ENCODE results near the gene NUBPL.
"Not testable (repeated sequence)": the region's sequence is repeated elsewhere in the genome, so short reads cannot be mapped to it uniquely, and the experiment has no call there.

NUBPL gene

GRCh38 chr14:31592122-31592521 is 30.9 kb downstream of the NUBPL start:
- H3K4me3 ChIP-seq (ENCODE audit: low read depth, low read length) = no peak overlapping the region
- no peak for DNase-seq (ENCODE audit: low read depth)
- TF ChIP-seq MAX (IDR thresholded peaks at IDR 0.05; ENCODE audit: low read depth, low read length) (no peak), CTCF (IDR thresholded peaks at IDR 0.05; ENCODE audit: low read depth, low read length) (no peak), POLR2A (IDR thresholded peaks at IDR 0.05; ENCODE audit: extremely low read depth, insufficient read length) (no peak), MYC (IDR thresholded peaks at IDR 0.05; ENCODE audit: low read depth, low read length) (no peak)

GRCh38 chr14:31592631-31593030 is 31.4 kb downstream of the NUBPL start:
- no peak overlapping the region for H3K4me3 ChIP-seq (ENCODE audit: low read depth, low read length)
- no peak for TF ChIP-seq MYC (IDR thresholded peaks at IDR 0.05; ENCODE audit: low read depth, low read length)
- TF ChIP-seq MAX (IDR thresholded peaks at IDR 0.05; ENCODE audit: low read depth, low read length) = no peak
- TF ChIP-seq POLR2A (IDR thresholded peaks at IDR 0.05; ENCODE audit: extremely low read depth, insufficient read length) = no peak
- no peak for TF ChIP-seq CTCF (IDR thresholded peaks at IDR 0.05; ENCODE audit: low read depth, low read length)
- DNase-seq (ENCODE audit: low read depth) = no peak

GRCh38 chr14:31596342-31597095 is 35.3 kb downstream of the NUBPL start:
- DNase-seq (ENCODE audit: low read depth) = no peak
- TF ChIP-seq MYC (IDR thresholded peaks at IDR 0.05; ENCODE audit: low read depth, low read length) = no peak
- no peak for TF ChIP-seq POLR2A (IDR thresholded peaks at IDR 0.05; ENCODE audit: extremely low read depth, insufficient read length)
- H3K4me3 ChIP-seq (ENCODE audit: low read depth, low read length) = no peak overlapping the region

GRCh38 chr14:31605702-31606101 is 44.5 kb downstream of the NUBPL start:
- no peak for DNase-seq (ENCODE audit: low read depth)
- TF ChIP-seq MAX (IDR thresholded peaks at IDR 0.05; ENCODE audit: low read depth, low read length) = no peak
- TF ChIP-seq CTCF (IDR thresholded peaks at IDR 0.05; ENCODE audit: low read depth, low read length) = no peak

GRCh38 chr14:31611778-31612433 is 50.7 kb downstream of the NUBPL start:
- no peak for DNase-seq (ENCODE audit: low read depth)
- no peak overlapping the region for H3K4me3 ChIP-seq (ENCODE audit: low read depth, low read length)
- no peak for TF ChIP-seq MAX (IDR thresholded peaks at IDR 0.05; ENCODE audit: low read depth, low read length)
- TF ChIP-seq CTCF (IDR thresholded peaks at IDR 0.05; ENCODE audit: low read depth, low read length) = no peak
- no peak for TF ChIP-seq POLR2A (IDR thresholded peaks at IDR 0.05; ENCODE audit: extremely low read depth, insufficient read length)
- TF ChIP-seq MYC (IDR thresholded peaks at IDR 0.05; ENCODE audit: low read depth, low read length) = no peak

More at GRCh38 chr14:31605702-31606101, 44.5 kb downstream of the NUBPL start:
- H3K4me3 ChIP-seq (ENCODE audit: low read depth, low read length) = no peak overlapping the region

GRCh38 chr14:31613188-31613587 is 52.0 kb downstream of the NUBPL start:
- TF ChIP-seq MYC (IDR thresholded peaks at IDR 0.05; ENCODE audit: low read depth, low read length) (no peak), CTCF (IDR thresholded peaks at IDR 0.05; ENCODE audit: low read depth, low read length) (no peak), POLR2A (IDR thresholded peaks at IDR 0.05; ENCODE audit: extremely low read depth, insufficient read length) (no peak), MAX (IDR thresholded peaks at IDR 0.05; ENCODE audit: low read depth, low read length) (no peak)
- DNase-seq (ENCODE audit: low read depth) = no peak
- no peak overlapping the region for H3K4me3 ChIP-seq (ENCODE audit: low read depth, low read length)

- H3K4me3 ChIP-seq (ENCODE audit: low read depth, low read length); DNase-seq (ENCODE audit: low read depth): not testable (repeated sequence)
These were observed 57.7 kb downstream of the NUBPL start for GRCh38 chr14:31618884-31619283.
